GM19463 (cell line): Measurements from ENCODE around the gene RHD.
"Not testable (repeated sequence)": the region's sequence is repeated elsewhere in the genome, so short reads cannot be mapped to it uniquely, and the experiment has no call there.

Experiments used
- ATAC-seq: cut with Tn5 transposase; IDR thresholded peaks from one replicate; pipeline ENCODE4 v1.9.1; 2021; ENCODE audit warnings: mild to moderate bottlenecking, moderate library complexity; ENCODE audit not compliant: unreplicated experiment

Gene RHD

DNA sequence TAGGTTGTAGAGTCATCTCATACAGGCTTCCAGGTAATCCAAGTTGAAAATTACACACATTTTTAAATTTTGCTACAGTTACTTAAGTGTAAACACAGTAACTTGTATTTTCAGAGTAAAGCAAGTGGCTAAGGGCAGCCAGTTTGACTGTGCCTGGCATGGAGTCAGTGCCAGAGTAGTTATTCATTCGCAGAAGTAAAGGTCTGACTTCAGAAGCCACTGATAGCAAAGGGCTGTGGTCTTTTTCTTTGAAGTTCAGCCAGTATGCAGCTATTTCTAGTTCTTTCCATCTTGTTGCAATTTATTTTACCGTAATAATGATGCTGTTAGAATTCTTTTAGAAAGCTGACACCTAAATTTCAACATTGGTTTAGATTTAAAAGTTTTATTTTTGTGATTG lies 75.2 kb downstream of the RHD start:
- no peak for ATAC-seq

DNA sequence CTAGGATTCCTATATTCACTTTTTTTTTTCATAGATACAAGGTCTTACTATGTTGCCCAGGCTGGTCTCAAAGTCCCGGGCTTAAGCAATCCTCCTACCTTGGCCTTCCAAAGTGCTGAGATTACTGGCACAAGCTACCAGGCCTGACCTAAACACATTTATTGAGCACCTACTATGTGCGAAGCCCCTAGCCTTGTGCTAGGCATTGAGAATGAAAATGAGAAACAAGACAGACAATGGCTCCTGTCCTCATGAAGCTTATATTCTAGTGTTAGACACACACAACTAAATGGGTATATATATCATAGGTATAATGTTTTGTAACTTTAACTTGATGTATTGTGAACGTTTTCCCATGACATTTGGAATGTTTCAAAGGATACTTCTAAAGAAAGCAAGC lies 77.3 kb downstream of the RHD start:
- ATAC-seq, result no peak

- ATAC-seq, result no peak
Observed at GRCh38 chr1:25355841-25356395, 83.6 kb downstream of the RHD start.

- ATAC-seq, result no peak
Observed at GRCh38 chr1:25356441-25356840, 84.1 kb downstream of the RHD start.

GRCh38 chr1:25356848-25357247 lies 84.5 kb downstream of the RHD start:
- no peak for ATAC-seq

GRCh38 chr1:25360596-25361581 lies 88.6 kb downstream of the RHD start:
- no peak for ATAC-seq

DNA sequence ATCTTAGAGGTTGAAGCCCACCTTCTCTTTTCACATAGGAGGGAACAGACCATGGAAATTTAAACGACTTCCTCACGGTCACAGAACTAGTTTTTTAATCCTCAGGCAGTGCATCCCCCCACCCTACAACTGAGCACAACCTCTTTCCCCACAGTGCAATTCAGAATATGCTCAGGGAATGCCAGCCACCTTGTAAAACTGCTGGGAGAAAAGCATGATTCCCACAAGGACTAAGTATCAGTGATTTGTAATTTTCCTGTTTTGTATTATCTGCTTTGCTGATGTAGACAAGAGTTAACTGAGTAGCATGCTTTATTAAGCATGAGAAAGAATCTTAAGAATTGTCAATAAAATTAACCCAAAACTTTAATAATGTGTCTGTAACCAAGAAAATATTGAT lies 89.6 kb downstream of the RHD start:
- no peak for ATAC-seq

DNA sequence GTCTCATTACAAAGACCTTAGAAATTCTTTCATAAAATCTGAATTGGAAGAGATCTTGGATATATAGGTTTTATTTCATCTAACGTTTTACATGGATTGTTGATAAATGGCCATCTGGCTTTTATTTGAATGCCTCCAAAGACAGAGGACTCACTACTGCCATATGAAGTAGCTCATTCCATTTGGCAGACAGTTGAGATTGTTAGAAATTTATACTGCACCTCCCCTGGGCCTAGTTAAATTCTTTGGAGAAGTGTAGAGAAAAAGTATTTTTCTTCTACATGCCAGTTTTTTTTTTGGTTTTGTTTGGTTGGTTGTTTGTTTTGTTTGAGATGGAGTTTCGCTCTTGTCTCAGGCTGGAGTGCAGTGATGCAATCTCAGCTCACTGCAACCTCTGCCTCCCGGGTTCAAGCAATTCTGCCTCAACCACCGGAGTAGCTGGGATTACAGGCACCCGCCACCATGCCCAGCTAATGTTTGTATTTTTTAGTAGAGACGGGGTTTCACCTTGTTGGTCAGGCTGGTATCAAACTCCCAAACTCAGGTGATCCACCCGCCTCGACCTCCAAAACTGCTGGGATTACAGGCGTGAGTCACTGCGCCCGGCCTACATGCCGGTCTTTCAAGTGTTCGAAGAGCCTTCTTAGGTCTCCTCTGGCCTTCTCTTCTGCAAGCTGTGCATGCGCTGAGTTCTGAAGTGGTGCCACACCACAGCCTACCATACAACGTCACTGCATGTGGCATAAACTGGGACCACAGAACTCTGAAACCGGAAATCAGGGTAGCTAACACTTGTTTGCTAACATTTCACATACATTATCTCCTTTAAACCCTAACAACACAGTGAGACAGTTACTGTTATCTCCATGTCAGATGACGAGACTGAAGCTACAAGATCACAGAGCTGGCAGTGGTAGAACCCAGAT lies 90.6 kb downstream of the RHD start:
- not testable (repeated sequence) for ATAC-seq

GRCh38 chr1:25369241-25369640 lies 96.9 kb downstream of the RHD start:
- ATAC-seq, result no peak

DNA sequence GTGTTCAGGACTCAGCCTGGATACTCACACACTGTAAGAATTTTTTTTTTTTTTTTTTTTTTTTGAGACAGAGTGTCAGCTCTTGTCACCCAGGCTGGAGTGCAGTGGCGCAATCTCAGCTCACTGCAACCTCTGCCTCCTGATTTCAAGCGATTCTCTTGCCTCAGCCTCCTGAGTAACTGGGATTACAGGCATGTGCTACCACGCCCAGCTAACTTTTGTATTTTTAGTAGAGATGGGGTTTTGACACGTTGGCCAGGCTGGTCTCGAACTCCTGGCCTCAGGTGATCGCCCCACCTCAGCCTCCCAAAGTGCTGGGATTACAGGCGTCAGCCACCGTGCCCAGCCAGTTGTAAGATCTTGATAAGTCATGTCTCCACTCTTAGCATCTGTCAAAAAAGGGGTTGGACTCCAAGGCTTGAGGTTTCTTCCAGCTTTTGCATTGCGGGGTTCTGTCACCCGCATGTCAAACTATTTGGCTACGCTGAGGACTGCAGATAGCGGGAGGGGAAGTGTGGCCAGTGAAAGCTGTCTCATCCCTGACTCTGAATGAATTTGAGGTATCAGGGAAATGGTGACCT lies 97.5 kb downstream of the RHD start:
- ATAC-seq, result not testable (repeated sequence)

DNA sequence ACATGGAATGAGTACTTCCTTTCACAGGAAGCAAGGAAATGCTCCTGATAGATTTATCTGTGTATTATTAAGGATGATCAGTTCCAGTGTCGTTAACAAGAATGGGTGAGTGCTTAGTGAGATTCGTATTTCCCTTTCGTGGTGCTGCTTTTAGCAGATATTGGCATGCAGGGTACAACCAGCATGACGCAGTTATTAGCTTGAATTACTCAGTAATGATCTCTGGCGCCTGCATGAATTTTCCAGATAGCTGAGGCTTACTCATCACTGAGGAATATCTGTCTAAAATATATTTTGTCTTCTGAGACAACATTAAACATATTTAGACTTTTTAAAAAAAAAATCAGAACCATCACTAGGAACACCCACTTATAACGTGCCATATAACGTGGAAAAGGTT lies 99.4 kb downstream of the RHD start:
- not testable (repeated sequence) for ATAC-seq

DNA sequence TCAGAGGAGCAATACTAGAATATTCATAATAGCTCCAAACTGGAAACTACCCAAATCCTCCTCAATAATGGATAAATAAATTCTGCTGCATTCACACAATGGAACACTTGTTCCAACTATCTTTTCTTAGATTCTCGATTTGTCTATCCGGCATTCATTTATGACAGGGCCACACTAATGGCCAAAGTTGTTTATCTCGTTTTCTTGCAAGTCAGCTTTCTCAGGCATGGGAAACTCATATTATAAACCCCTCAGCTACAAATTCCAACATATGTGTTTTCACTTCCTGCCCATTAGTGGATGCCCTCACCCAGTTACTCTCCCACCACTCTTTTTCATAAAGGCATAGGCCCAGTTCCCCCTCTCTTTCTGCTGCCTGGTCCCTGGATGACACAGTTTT lies 106.1 kb downstream of the RHD start:
- not testable (repeated sequence) for ATAC-seq
